Peyer's patch (tissue), 4 donors: Measurements from ENCODE around the gene TBXT.

Experiments
- CTCF ChIP-seq, 6 experiments: fragments of 450-650 bp in 4 of 6; fragments of 200-600 bp in 2 of 6; sonication (generic) in 1 of 6; IDR thresholded peaks; one replicate each; pipeline ENCODE4 v1.5.1; 2017 to 2019; ENCODE audit warnings: antibody characterized with exemption in 6 of 6, mild to moderate bottlenecking in 3 of 6, moderate library complexity in 1 of 6
- POLR2A ChIP-seq, 2 donors: fragments of 450-650 bp; IDR thresholded peaks; one replicate each; pipeline ENCODE4 v1.5.1; 2017; ENCODE audit warnings: antibody characterized with exemption in 2 of 2, mild to moderate bottlenecking in 2 of 2, moderate library complexity in 2 of 2

- no peak for TF ChIP-seq CTCF (IDR thresholded peaks at IDR 0.05)
- no peak for TF ChIP-seq POLR2A (IDR thresholded peaks at IDR 0.05)
Measured at GRCh38 chr6:166151798-166152197, 15.9 kb downstream of the TBXT start.
